ENCODE results near the gene ZNRF3.

GRCh38 chr22:29074276-29074772 is 191.0 kb downstream of the ZNRF3 start:
- TF ChIP-seq CTCF (conservative IDR thresholded peaks at IDR 0.05 in 1 of 2, IDR thresholded peaks at IDR 0.05 in 1 of 2; ENCODE audit: extremely low read depth in 1 of 2, insufficient read depth in 1 of 2, low read depth in 1 of 2, low read length in 2 of 2) = no peak
- TF ChIP-seq EZH2 (IDR thresholded peaks at IDR 0.05; ENCODE audit: borderline replicate concordance, low read length) = no peak
